CD14-positive monocyte (primary cell): Measurements from ENCODE around the gene SLC38A1. TPM values are rescaled to one million over a fixed set of nuclear protein-coding genes. Genes with fewer than 3 reads are reported as not detected.
A peak's percentile ranks its signal among the peaks of the same experiment; 100 is the strongest.

Source experiments
- DNase-seq, 3 donors: peaks; one replicate each; pipeline ENCODE4 v3.0.0-alpha.2; 2011 to 2022
- H2AFZ ChIP-seq: 2 replicates; pipeline ENCODE4 v1.6.0; 2012; ENCODE audit warnings: mild to moderate bottlenecking, low read depth, low read length, inconsistent platforms; ENCODE audit not compliant: insufficient read depth, poor library complexity, severe bottlenecking
- H3K27ac ChIP-seq, 2 donors: 1 replicate in 1 of 2; 2 replicates in 1 of 2; pipeline ENCODE4 v1.5.1; 2012 to 2013; ENCODE audit warnings: low read length in 2 of 2, control low read depth in 1 of 2, inconsistent platforms in 1 of 2, low read depth in 1 of 2, mild to moderate bottlenecking in 1 of 2
- H3K27me3 ChIP-seq, 2 donors: one replicate each; pipeline versions ENCODE4 v1.6.0 to v1.6.1; 2011 to 2013; ENCODE audit warnings: low read length in 2 of 2; ENCODE audit not compliant: control insufficient read depth in 2 of 2, insufficient read depth in 2 of 2
- H3K36me3 ChIP-seq, 2 donors: replicated peaks in 1 of 2; 1 replicate in 1 of 2; 2 replicates in 1 of 2; pipeline versions ENCODE4 v1.5.1 to v1.6.1; 2012 to 2013; ENCODE audit warnings: low read length in 2 of 2, control low read depth in 1 of 2, inconsistent platforms in 1 of 2, mild to moderate bottlenecking in 1 of 2; ENCODE audit not compliant: insufficient read depth in 2 of 2, control insufficient read depth in 1 of 2
- H3K4me1 ChIP-seq, 2 donors: 1 replicate in 1 of 2; 2 replicates in 1 of 2; pipeline versions ENCODE4 v1.5.1 to v1.6.1; 2012 to 2013; ENCODE audit warnings: low read length in 2 of 2, control low read depth in 1 of 2, inconsistent platforms in 1 of 2, mild to moderate bottlenecking in 1 of 2, moderate library complexity in 1 of 2; ENCODE audit not compliant: insufficient read depth in 2 of 2, control insufficient read depth in 1 of 2
- H3K4me2 ChIP-seq: replicated peaks from 2 replicates; pipeline ENCODE3; 2012; ENCODE audit warnings: low read length, moderate library complexity, mild to moderate bottlenecking; ENCODE audit not compliant: poor library complexity, severe bottlenecking; ENCODE audit errors: extremely low read depth
- H3K4me3 ChIP-seq, 3 experiments: fragments of 200-600 bp in 1 of 3; sonication (generic) in 1 of 3; replicated peaks in 1 of 3; 1 replicate in 2 of 3; 2 replicates in 1 of 3; pipeline ENCODE4 v1.5.1; 2011 to 2013; ENCODE audit warnings: low read length in 3 of 3, mild to moderate bottlenecking in 3 of 3, control low read depth in 2 of 3, low read depth in 2 of 3, inconsistent platforms in 1 of 3, moderate library complexity in 1 of 3
- H3K79me2 ChIP-seq: 2 replicates; pipeline ENCODE4 v1.6.0; 2012; ENCODE audit warnings: mild to moderate bottlenecking, control low read depth, inconsistent platforms, low read length, moderate library complexity; ENCODE audit not compliant: insufficient read depth
- H3K9ac ChIP-seq: 2 replicates; pipeline ENCODE4 v1.6.0; 2017; ENCODE audit warnings: low read length, mild to moderate bottlenecking; ENCODE audit not compliant: insufficient read depth, poor library complexity, severe bottlenecking
- H3K9me3 ChIP-seq, 2 donors: replicated peaks in 1 of 2; 1 replicate in 1 of 2; 2 replicates in 1 of 2; pipeline versions ENCODE4 v1.5.1 to v1.6.1; 2012 to 2013; ENCODE audit warnings: low read length in 2 of 2, control low read depth in 1 of 2; ENCODE audit not compliant: control insufficient read depth in 1 of 2, insufficient read depth in 1 of 2
- H4K20me1 ChIP-seq: 2 replicates; pipeline ENCODE4 v1.6.0; 2012; ENCODE audit warnings: mild to moderate bottlenecking, low read length, control low read depth, moderate library complexity; ENCODE audit not compliant: insufficient read depth
- H3K27ac Mint-ChIP-seq, 7 donors: one replicate each; pipeline ENCODE4 v1.8.0; 2020; ENCODE audit warnings: mild to moderate bottlenecking in 7 of 7, mixed read lengths in 7 of 7, moderate library complexity in 6 of 7, inconsistent platforms in 2 of 7
- H3K27me3 Mint-ChIP-seq, 3 donors: one replicate each; pipeline ENCODE4 v1.8.0; 2021 to 2022; ENCODE audit warnings: low read depth in 3 of 3, mild to moderate bottlenecking in 3 of 3, mixed read lengths in 3 of 3, moderate library complexity in 3 of 3, inconsistent platforms in 1 of 3
- H3K36me3 Mint-ChIP-seq, 2 donors: one replicate each; pipeline ENCODE4 v1.8.0; 2020; ENCODE audit warnings: mixed read lengths in 2 of 2, inconsistent platforms in 1 of 2, mild to moderate bottlenecking in 1 of 2
- H3K4me1 Mint-ChIP-seq: one replicate; pipeline ENCODE4 v1.8.0; 2020; ENCODE audit warnings: mild to moderate bottlenecking, mixed read lengths
- H3K4me3 Mint-ChIP-seq, 2 donors: one replicate each; pipeline ENCODE4 v1.8.0; 2020; ENCODE audit warnings: mild to moderate bottlenecking in 2 of 2, mixed read lengths in 2 of 2, moderate library complexity in 1 of 2
- H3K9me3 Mint-ChIP-seq, 7 donors: one replicate each; pipeline ENCODE4 v1.8.0; 2020 to 2022; ENCODE audit warnings: mixed read lengths in 7 of 7, mild to moderate bottlenecking in 6 of 7, moderate library complexity in 6 of 7, inconsistent platforms in 2 of 7
- CTCF ChIP-seq: fragments of 200-600 bp; IDR thresholded peaks from one replicate; pipeline ENCODE4 v1.8.0; 2022; ENCODE audit warnings: antibody characterized with exemption, mild to moderate bottlenecking
- WGBS: methylation state at CpG from one replicate; pipeline ENCODE4 v1.1.5; 2013; ENCODE audit warnings: missing lambda C conversion rate; ENCODE audit not compliant: insufficient coverage; 5-methylcytosine and 5-hydroxymethylcytosine counted together
- intact Hi-C, 2 donors: fragments of 100-400 bp; cut with micrococcal nuclease; formaldehyde crosslinking; loops; one replicate each; pipeline versions ENCODE4 v1.15.0 to v1.15.1; 2023
- polyA plus RNA-seq, 3 donors: library from polyadenylated mRNA; depleted of rRNA in 1 of 3; unstranded in 2 of 3; stranded (reverse) in 1 of 3; fragments of 300-500 nt in 2 of 3; fragments of >200 nt in 1 of 3; fragmentation: Illumina TruSeq in 2 of 3; gene quantifications; 1 replicate in 2 of 3; 2 replicates in 1 of 3; pipeline ENCODE4 v1.2.3, GENCODE V29; 2012 to 2021

The SLC38A1 gene
- polyA plus RNA-seq, 3 donors = 0.92 to 1.9 (median 1.6) TPM

GRCh38 chr12:46159309-46159901 lies 109.4 kb downstream of the SLC38A1 start:
- H3K4me3 Mint-ChIP-seq = no peak overlapping the region
- intact Hi-C loops = loop anchor here in 1 of 2 donors (10.0 kb wide), 1 partner anchor 145 kb away; no protein-coding TSS in a partner anchor
- Histone ChIP-seq H3K27ac (no peak overlapping the region), H3K4me1 (no peaks in the 10 kb centered on the region), H2AFZ (peak overlapping the region; percentile 13), H3K36me3 (no peaks in the 10 kb centered on the region), H3K9me3 (no peaks in the 10 kb centered on the region), H3K4me2 (no peak overlapping the region), H3K4me3 (no peak overlapping the region), H3K79me2 (no peaks in the 10 kb centered on the region), H4K20me1 (no peaks in the 10 kb centered on the region), H3K27me3 (no peaks in the 10 kb centered on the region), H3K9ac (no peak overlapping the region)
- H3K36me3 Mint-ChIP-seq = no peaks in the 10 kb centered on the region
- peaks cover 0 to 1% (median 0%) of the 10 kb centered on the region in 3 donors for H3K27me3 Mint-ChIP-seq
- peaks cover 0 to 10% (median 3%) of the 10 kb centered on the region in 7 donors for H3K9me3 Mint-ChIP-seq
- no CpG with 5 or more reads among the region's 2 CpGs for WGBS
- no peak for DNase-seq
- TF ChIP-seq CTCF = no peak
- no peaks in the 10 kb centered on the region for H3K4me1 Mint-ChIP-seq
- no peak overlapping the region for H3K27ac Mint-ChIP-seq

GRCh38 chr12:46158501-46158900 lies 110.3 kb downstream of the SLC38A1 start:
- Histone ChIP-seq H3K4me3 (no peak overlapping the region), H3K9ac (no peak overlapping the region), H3K4me1 (no peaks in the 10 kb centered on the region), H3K27ac (no peak overlapping the region), H3K27me3 (no peaks in the 10 kb centered on the region), H3K36me3 (no peaks in the 10 kb centered on the region), H3K9me3 (no peaks in the 10 kb centered on the region), H2AFZ (peak overlapping the region; percentile 13), H3K4me2 (no peak overlapping the region), H3K79me2 (no peaks in the 10 kb centered on the region), H4K20me1 (no peaks in the 10 kb centered on the region)
- Mint-ChIP-seq H3K4me1 (no peaks in the 10 kb centered on the region), H3K36me3 (no peaks in the 10 kb centered on the region), H3K27ac (no peak overlapping the region), H3K9me3 (peaks cover 0 to 10% (median 3%) of the 10 kb centered on the region in 7 donors), H3K27me3 (peaks cover 0 to 1% (median 0%) of the 10 kb centered on the region in 3 donors), H3K4me3 (no peak overlapping the region)
- WGBS = no CpG with 5 or more reads among the region's 1 CpG
- DNase-seq = no peak
- no peak for TF ChIP-seq CTCF
- intact Hi-C loops = loop anchor here in 1 of 2 donors (10.0 kb wide), 1 partner anchor 146 kb away; no protein-coding TSS in a partner anchor
